Peyer's patch (tissue), 4 donors: ENCODE measurements around the gene GFPT1.

Experiments
- CTCF ChIP-seq, 6 experiments: fragments of 450-650 bp in 4 of 6; fragments of 200-600 bp in 2 of 6; sonication (generic) in 1 of 6; IDR thresholded peaks; one replicate each; pipeline ENCODE4 v1.5.1; 2017 to 2019; ENCODE audit warnings: antibody characterized with exemption in 6 of 6, mild to moderate bottlenecking in 3 of 6, moderate library complexity in 1 of 6
- POLR2A ChIP-seq, 2 donors: fragments of 450-650 bp; IDR thresholded peaks; one replicate each; pipeline ENCODE4 v1.5.1; 2017; ENCODE audit warnings: antibody characterized with exemption in 2 of 2, mild to moderate bottlenecking in 2 of 2, moderate library complexity in 2 of 2

GRCh38 chr2:69291721-69292120 lies 95.3 kb downstream of the GFPT1 start:
- TF ChIP-seq POLR2A (IDR thresholded peaks at IDR 0.05) (no peak), CTCF (IDR thresholded peaks at IDR 0.05) (no peak)
